Measurements from ENCODE around the gene ACADL.

DNA sequence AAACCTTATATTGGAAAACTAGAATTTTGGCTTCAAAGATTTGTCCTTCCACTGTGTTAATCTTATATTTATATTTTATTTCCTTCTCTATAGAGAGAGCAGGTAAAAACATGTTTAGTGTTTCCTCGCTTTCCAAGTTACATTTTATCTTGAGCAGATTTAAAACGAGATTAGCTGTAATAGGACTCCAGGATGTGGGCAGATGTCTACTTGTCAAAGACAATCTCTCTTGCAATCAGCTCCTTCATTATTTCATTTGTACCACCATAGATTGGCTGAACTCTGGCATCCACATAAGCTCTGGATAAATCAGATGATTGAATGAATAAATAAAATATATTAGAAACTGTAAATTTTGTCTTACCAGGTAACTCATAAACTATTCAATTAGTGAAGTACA lies 36.5 kb downstream of the ACADL start:
- TF ChIP-seq, protein P1, sequence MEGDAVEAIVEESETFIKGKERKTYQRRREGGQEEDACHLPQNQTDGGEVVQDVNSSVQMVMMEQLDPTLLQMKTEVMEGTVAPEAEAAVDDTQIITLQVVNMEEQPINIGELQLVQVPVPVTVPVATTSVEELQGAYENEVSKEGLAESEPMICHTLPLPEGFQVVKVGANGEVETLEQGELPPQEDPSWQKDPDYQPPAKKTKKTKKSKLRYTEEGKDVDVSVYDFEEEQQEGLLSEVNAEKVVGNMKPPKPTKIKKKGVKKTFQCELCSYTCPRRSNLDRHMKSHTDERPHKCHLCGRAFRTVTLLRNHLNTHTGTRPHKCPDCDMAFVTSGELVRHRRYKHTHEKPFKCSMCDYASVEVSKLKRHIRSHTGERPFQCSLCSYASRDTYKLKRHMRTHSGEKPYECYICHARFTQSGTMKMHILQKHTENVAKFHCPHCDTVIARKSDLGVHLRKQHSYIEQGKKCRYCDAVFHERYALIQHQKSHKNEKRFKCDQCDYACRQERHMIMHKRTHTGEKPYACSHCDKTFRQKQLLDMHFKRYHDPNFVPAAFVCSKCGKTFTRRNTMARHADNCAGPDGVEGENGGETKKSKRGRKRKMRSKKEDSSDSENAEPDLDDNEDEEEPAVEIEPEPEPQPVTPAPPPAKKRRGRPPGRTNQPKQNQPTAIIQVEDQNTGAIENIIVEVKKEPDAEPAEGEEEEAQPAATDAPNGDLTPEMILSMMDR (IDR thresholded peaks at IDR 0.05; ENCODE audit: low read depth, low read length) = no peak
- no peak for TF ChIP-seq EZH2phosphoT487 (IDR thresholded peaks at IDR 0.05; ENCODE audit: low read depth)

Data from OCI-LY3 (cell line).